ENCODE results near the gene LRP1.

LRP1 gene

GRCh38 chr12:57215065-57215464, 86.8 kb downstream of the LRP1 start:
- DNase-seq, result no peak

GRCh38 chr12:57215668-57216013, 87.4 kb downstream of the LRP1 start:
- DNase-seq, result no peak

GRCh38 chr12:57216014-57216911, 88.0 kb downstream of the LRP1 start, which contains the start of gene NXPH4:
NXPH4 (plus strand) TSS chr12:57216794; CDS start chr12:57216970, 176 bp downstream.
- DNase-seq, result no peak

- no peak for DNase-seq
Observed at GRCh38 chr12:57216921-57217879, 88.9 kb downstream of the LRP1 start.

GRCh38 chr12:57218030-57218853, 90.0 kb downstream of the LRP1 start:
- DNase-seq, result no peak

GRCh38 chr12:57219205-57219992, 91.1 kb downstream of the LRP1 start:
- no peak for DNase-seq

GRCh38 chr12:57219993-57220754, 91.9 kb downstream of the LRP1 start:
- no peak for DNase-seq

- no peak for DNase-seq
Observed at GRCh38 chr12:57220770-57221168, 92.5 kb downstream of the LRP1 start.

- no peak for DNase-seq
Observed at GRCh38 chr12:57221169-57221917, 93.1 kb downstream of the LRP1 start.

GRCh38 chr12:57222286-57223190, 94.3 kb downstream of the LRP1 start:
- no peak for DNase-seq

GRCh38 chr12:57223191-57224165, 95.2 kb downstream of the LRP1 start:
- no peak for DNase-seq

GRCh38 chr12:57224278-57224972, 96.1 kb downstream of the LRP1 start:
- DNase-seq, result no peak

- DNase-seq, result no peak
Observed at GRCh38 chr12:57224973-57225679, 96.8 kb downstream of the LRP1 start.

- no peak for DNase-seq
Observed at GRCh38 chr12:57225680-57226210, 97.5 kb downstream of the LRP1 start.

- DNase-seq, result no peak
Observed at GRCh38 chr12:57226588-57227314, 98.5 kb downstream of the LRP1 start.

Measured in NCI-H2081 treated with DMSO at 0.1 percent for 48 hours (cell line).